AG10803 (cell line): ENCODE measurements around the gene DACH1.

Source experiments
- DNase-seq: peaks from one replicate; pipeline ENCODE4 v3.0.0; 2010; ENCODE audit warnings: low read depth
- H3K4me3 ChIP-seq: 2 replicates; pipeline ENCODE4 v1.5.1; 2011; ENCODE audit warnings: mild to moderate bottlenecking, low read length, control low read depth
- CTCF ChIP-seq: conservative IDR thresholded peaks from 2 replicates; pipeline ENCODE4 v1.5.1; 2011; ENCODE audit warnings: mild to moderate bottlenecking, low read length, control low read depth, inconsistent platforms

Gene DACH1

GRCh38 chr13:71610876-71611275, 256.1 kb downstream of the DACH1 start:
- TF ChIP-seq CTCF = no peak
- no peak overlapping the region for H3K4me3 ChIP-seq
- no peak for DNase-seq

GRCh38 chr13:71609271-71609670, 257.7 kb downstream of the DACH1 start:
- no peak overlapping the region for H3K4me3 ChIP-seq
- DNase-seq = no peak

GRCh38 chr13:71607575-71607974, 259.4 kb downstream of the DACH1 start:
- H3K4me3 ChIP-seq = no peak overlapping the region
- DNase-seq = no peak
- no peak for TF ChIP-seq CTCF

More at GRCh38 chr13:71609271-71609670, 257.7 kb downstream of the DACH1 start:
- no peak for TF ChIP-seq CTCF

GRCh38 chr13:71606818-71607217, 260.2 kb downstream of the DACH1 start:
- DNase-seq = no peak
- H3K4me3 ChIP-seq = no peak overlapping the region
- no peak for TF ChIP-seq CTCF

GRCh38 chr13:71605744-71606143, 261.3 kb downstream of the DACH1 start:
- no peak overlapping the region for H3K4me3 ChIP-seq
- no peak for TF ChIP-seq CTCF
- no peak for DNase-seq

- no peak for TF ChIP-seq CTCF
- H3K4me3 ChIP-seq = no peak overlapping the region
- DNase-seq = no peak
Measured at GRCh38 chr13:71603255-71603654, 263.7 kb downstream of the DACH1 start.

GRCh38 chr13:71602344-71602743, 264.7 kb downstream of the DACH1 start:
- no peak overlapping the region for H3K4me3 ChIP-seq
- DNase-seq = no peak
- TF ChIP-seq CTCF = no peak
